ENCODE measurements around the gene SLC38A10.

DNA sequence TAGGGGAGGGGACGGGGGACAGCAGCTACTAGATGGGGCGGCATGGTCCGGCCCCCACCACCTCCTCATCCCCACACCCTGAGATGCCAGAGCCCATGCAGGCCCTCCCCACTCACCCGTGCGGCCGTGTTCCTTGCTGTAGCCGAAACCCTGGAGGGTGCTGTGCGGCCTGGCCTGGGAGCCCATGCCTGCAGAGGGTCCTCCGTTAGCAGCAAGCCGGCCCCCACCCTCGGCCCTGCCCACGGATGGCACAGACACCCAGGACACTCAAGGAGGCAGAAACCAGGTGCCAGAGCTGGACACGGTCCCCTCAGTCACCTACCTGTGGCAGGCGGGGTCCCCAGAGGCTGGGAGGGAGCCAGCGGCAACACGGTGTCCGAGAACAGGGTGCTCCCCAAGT is 61.8 kb downstream of the SLC38A10 start:
- TF ChIP-seq, protein P1, sequence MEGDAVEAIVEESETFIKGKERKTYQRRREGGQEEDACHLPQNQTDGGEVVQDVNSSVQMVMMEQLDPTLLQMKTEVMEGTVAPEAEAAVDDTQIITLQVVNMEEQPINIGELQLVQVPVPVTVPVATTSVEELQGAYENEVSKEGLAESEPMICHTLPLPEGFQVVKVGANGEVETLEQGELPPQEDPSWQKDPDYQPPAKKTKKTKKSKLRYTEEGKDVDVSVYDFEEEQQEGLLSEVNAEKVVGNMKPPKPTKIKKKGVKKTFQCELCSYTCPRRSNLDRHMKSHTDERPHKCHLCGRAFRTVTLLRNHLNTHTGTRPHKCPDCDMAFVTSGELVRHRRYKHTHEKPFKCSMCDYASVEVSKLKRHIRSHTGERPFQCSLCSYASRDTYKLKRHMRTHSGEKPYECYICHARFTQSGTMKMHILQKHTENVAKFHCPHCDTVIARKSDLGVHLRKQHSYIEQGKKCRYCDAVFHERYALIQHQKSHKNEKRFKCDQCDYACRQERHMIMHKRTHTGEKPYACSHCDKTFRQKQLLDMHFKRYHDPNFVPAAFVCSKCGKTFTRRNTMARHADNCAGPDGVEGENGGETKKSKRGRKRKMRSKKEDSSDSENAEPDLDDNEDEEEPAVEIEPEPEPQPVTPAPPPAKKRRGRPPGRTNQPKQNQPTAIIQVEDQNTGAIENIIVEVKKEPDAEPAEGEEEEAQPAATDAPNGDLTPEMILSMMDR (IDR thresholded peaks at IDR 0.05): no peak
- no peak for TF ChIP-seq POLR2A (IDR thresholded peaks at IDR 0.05)
